Transverse colon (tissue), 4 donors: Measurements from ENCODE around the gene IFNG. TPM values are rescaled to one million over a fixed set of nuclear protein-coding genes. Genes with fewer than 3 reads are reported as not detected.

Experiments used
- DNase-seq: peaks from one replicate; pipeline ENCODE4 v3.0.0-alpha.2; 2019
- H3K27ac ChIP-seq, 4 donors: fragments of 200-600 bp; sonication (generic); 2 replicates each; pipeline ENCODE4 v1.5.1; 2016 to 2018; ENCODE audit warnings: inconsistent platforms in 4 of 4
- H3K27me3 ChIP-seq: fragments of 200-600 bp; sonication (generic); 2 replicates; pipeline ENCODE4 v1.5.1; 2017; ENCODE audit warnings: inconsistent platforms
- H3K36me3 ChIP-seq, 4 donors: fragments of 200-600 bp; sonication (generic); 2 replicates each; pipeline ENCODE4 v1.5.1; 2017 to 2019; ENCODE audit warnings: inconsistent platforms in 4 of 4
- H3K4me1 ChIP-seq, 4 donors: fragments of 200-600 bp; sonication (generic); 2 replicates each; pipeline ENCODE4 v1.5.1; 2017 to 2020; ENCODE audit warnings: inconsistent platforms in 4 of 4
- H3K4me3 ChIP-seq, 4 donors: fragments of 200-600 bp; sonication (generic); 1 replicate in 1 of 4; 2 replicates in 3 of 4; pipeline versions ENCODE4 v1.5.1 to v1.6.1; 2017 to 2019; ENCODE audit warnings: inconsistent platforms in 4 of 4
- H3K9me3 ChIP-seq, 2 donors: fragments of 200-600 bp; sonication (generic); 2 replicates each; pipeline ENCODE4 v1.5.1; 2017 to 2019; ENCODE audit warnings: inconsistent platforms in 2 of 2
- CTCF ChIP-seq, 5 experiments: fragments of 200-600 bp in 3 of 5; fragments of 450-650 bp in 2 of 5; sonication (generic) in 3 of 5; IDR thresholded peaks; 1 replicate in 2 of 5; 2 replicates in 3 of 5; pipeline ENCODE4 v1.5.1; 2016 to 2017; ENCODE audit warnings: antibody characterized with exemption in 5 of 5, inconsistent platforms in 3 of 5, mild to moderate bottlenecking in 2 of 5, moderate library complexity in 1 of 5
- EP300 ChIP-seq: sonication (generic); formaldehyde crosslinking; IDR thresholded peaks from one replicate; pipeline ENCODE4 v1.6.1; 2017; ENCODE audit warnings: antibody characterized with exemption, low read depth
- POLR2A ChIP-seq: fragments of 450-650 bp; IDR thresholded peaks from one replicate; pipeline ENCODE4 v1.6.1; 2016; ENCODE audit warnings: antibody characterized with exemption, mild to moderate bottlenecking, moderate library complexity
- POLR2AphosphoS5 ChIP-seq, 3 donors: sonication (generic); formaldehyde crosslinking; IDR thresholded peaks; one replicate each; pipeline ENCODE4 v1.6.1; 2016; ENCODE audit warnings: antibody characterized with exemption in 3 of 3
- WGBS, 2 donors: methylation state at CpG; one replicate each; pipeline ENCODE4 v1.1.5; 2018; ENCODE audit warnings: low coverage in 1 of 2; 5-methylcytosine and 5-hydroxymethylcytosine counted together
- in situ Hi-C, 4 donors: fragments of 200-750 bp; cut with MboI; loops; one replicate each; pipeline versions ENCODE4 v1.15.0 to v1.15.1; 2017; ENCODE audit warnings: low sequenced_read_pairs in 3 of 4, low pct_ligation_motif_present in 1 of 4, low pct_unique_long_range_greater_than_20kb in 1 of 4
- intact Hi-C: fragments of 100-400 bp; cut with DNase I; formaldehyde crosslinking; loops from one replicate; pipeline ENCODE4 v1.15.1; 2023; ENCODE audit warnings: low total_unique reads
- total RNA-seq, 4 donors: library from RNA; depleted of rRNA; stranded (reverse); fragments of >200 nt; gene quantifications; one replicate each; pipeline ENCODE4 v1.1.0, GENCODE V29; 2016

The IFNG gene
- total RNA-seq, 4 donors from 2014 or later, result not detected

DNA sequence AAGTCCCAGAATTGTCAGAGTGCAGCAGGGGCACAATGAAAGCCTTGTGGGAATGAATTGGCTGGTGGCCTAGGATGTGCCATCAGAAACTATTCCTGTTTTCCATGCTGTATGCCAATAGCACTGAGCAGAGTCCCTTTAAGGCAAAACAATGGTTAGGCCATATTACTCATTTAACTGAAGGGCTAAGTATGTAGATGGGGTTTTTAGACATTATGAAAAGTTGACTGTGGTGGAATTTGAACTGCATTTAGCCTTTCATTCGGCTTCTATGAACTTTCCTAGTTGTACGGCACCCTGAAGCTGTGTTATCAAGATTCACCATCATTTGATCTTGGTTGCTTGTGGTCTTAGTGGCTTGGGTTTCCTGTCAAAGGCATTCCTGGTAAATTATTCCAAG is 41.3 kb upstream of the IFNG start:
- DNase-seq, result no peak
- Histone ChIP-seq H3K4me1 (no peaks in the 10 kb centered on the region), H3K36me3 (no peaks in the 10 kb centered on the region), H3K27me3 (peaks cover 3% of the 10 kb centered on the region), H3K27ac (no peak overlapping the region), H3K4me3 (no peak overlapping the region), H3K9me3 (no peaks in the 10 kb centered on the region)
- TF ChIP-seq POLR2AphosphoS5 (IDR thresholded peaks at IDR 0.05) (no peak), CTCF (IDR thresholded peaks at IDR 0.05) (no peak), POLR2A (no peak), EP300 (no peak)
- in situ Hi-C loops (no loop called here), intact Hi-C loops (no loop called here)
- WGBS, 2 donors, result 79 to 80% methylated on average over 1 to 2 of the region's 2 CpGs

GRCh38 chr12:68199127-68199526 is 39.6 kb upstream of the IFNG start:
- Histone ChIP-seq H3K9me3 (no peaks in the 10 kb centered on the region), H3K4me3 (no peak overlapping the region), H3K27me3 (peaks cover 3% of the 10 kb centered on the region), H3K4me1 (no peaks in the 10 kb centered on the region), H3K27ac (no peak overlapping the region), H3K36me3 (no peaks in the 10 kb centered on the region)
- DNase-seq, result no peak
- in situ Hi-C loops (no loop called here), intact Hi-C loops (no loop called here)
- no peak for TF ChIP-seq CTCF (IDR thresholded peaks at IDR 0.05)
- TF ChIP-seq POLR2AphosphoS5 (IDR thresholded peaks at IDR 0.05), result no peak
- no peak for TF ChIP-seq POLR2A
- no peak for TF ChIP-seq EP300
- 79 to 83% methylated on average over 1 of the region's 1 CpG for WGBS, 2 donors

- WGBS, 2 donors, result 68 to 74% methylated on average over 7 to 12 of the region's 12 CpGs
- H3K36me3 ChIP-seq, result no peaks in the 10 kb centered on the region
- H3K4me1 ChIP-seq, result no peaks in the 10 kb centered on the region
- H3K4me3 ChIP-seq, result no peak overlapping the region
- in situ Hi-C loops, result no loop called here
- H3K27ac ChIP-seq, result no peak overlapping the region
- TF ChIP-seq EP300, result no peak
- TF ChIP-seq POLR2AphosphoS5 (IDR thresholded peaks at IDR 0.05), result no peak
- no peak for TF ChIP-seq CTCF (IDR thresholded peaks at IDR 0.05)
- TF ChIP-seq POLR2A, result no peak
- H3K9me3 ChIP-seq, result no peaks in the 10 kb centered on the region
- intact Hi-C loops, result no loop called here
- peaks cover 3% of the 10 kb centered on the region for H3K27me3 ChIP-seq
- no peak for DNase-seq
Measured at GRCh38 chr12:68198507-68199086, 39.1 kb upstream of the IFNG start.

DNA sequence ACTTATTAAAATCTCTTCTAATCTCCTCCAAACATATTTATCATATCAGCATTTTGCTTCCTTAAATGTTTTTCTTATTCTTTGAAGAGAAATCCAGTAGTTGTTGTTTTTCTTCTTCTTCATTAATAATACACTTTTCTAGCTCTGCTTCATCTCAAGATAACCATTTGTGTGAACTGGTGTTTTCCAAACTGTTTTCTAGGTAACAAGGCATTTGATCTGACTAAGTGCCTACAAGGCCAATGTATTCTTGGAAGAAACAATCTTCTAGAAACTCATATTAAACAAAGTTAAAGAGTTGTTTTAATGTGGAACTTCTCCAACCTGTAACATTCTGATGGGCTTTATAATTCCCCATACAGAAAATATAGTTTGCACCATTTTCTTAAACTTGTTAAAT is 30.8 kb upstream of the IFNG start:
- H3K4me3 ChIP-seq, result no peak overlapping the region
- H3K27ac ChIP-seq, result no peak overlapping the region
- H3K36me3 ChIP-seq, result no peaks in the 10 kb centered on the region
- TF ChIP-seq EP300 (no peak), POLR2A (no peak), CTCF (IDR thresholded peaks at IDR 0.05) (no peak), POLR2AphosphoS5 (IDR thresholded peaks at IDR 0.05) (no peak)
- no peak for DNase-seq
- no peaks in the 10 kb centered on the region for H3K4me1 ChIP-seq
- no peaks in the 10 kb centered on the region for H3K27me3 ChIP-seq
- no peaks in the 10 kb centered on the region for H3K9me3 ChIP-seq
- intact Hi-C loops, result no loop called here
- in situ Hi-C loops, result no loop called here
